ENCODE measurements around the gene UBR4. TPM values are rescaled to one million over a fixed set of nuclear protein-coding genes. Genes with fewer than 3 reads are reported as not detected.

The UBR4 gene
- total and polyA plus RNA-seq, 10 of the 15 experiments (the other 5 are each of a cell fraction or from before 2014, with no cell fraction given), result 34.2 to 124 (median 56.2) TPM

- TF ChIP-seq SUZ12 (IDR thresholded peaks at IDR 0.05; ENCODE audit: unreplicated experiment) (no peak), BACH1 (IDR thresholded peaks at IDR 0.05; ENCODE audit: borderline replicate concordance) (no peak), CREM (IDR thresholded peaks at IDR 0.05; ENCODE audit: low read depth) (no peak), KDM1A (IDR thresholded peaks at IDR 0.05; ENCODE audit: borderline replicate concordance) (no peak), E2F4 (IDR thresholded peaks at IDR 0.05; ENCODE audit: low read depth, low read length) (no peak)
Observed at GRCh38 chr1:19083081-19083480, 127.0 kb downstream of the UBR4 start (continued).

DNA sequence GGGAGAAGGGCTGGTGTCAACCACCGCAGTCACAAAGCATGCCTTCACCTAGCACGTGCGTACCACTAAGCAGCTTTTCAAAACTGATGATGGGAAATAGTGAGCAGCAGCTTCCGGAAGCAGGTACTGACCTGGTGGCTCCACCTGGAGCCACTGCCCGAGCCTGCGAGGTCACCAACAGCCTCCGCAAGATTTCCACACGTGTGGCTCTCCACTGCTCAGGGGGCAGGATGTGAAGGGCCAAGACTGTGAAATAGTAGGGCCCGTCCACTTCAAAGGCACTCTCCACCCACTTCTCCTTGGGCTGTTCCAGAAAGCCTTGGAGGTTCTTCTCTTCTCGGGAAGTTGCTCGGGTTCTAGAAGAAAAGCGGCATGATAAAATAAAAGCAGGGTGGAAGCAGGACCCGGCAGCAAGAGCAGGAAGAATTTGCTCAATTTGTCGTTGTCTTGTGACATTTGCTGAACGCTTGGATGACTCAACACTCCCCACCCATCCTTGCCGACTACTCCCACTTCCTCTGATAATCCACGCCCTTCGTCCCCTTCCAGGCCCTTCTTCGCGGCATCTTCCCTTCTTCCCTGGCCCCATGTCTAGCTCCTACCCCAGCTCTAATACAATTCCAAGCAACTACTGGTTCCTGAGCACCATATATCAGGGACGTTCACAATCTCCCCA is 128.7 kb downstream of the UBR4 start:
- no TSS peak for BruUV-seq (replicated peaks)
- no peak for DNase-seq (ENCODE audit: low read depth, low spot score)
- WGBS (ENCODE audit: insufficient coverage, insufficient replicate concordance, low lambda C conversion rate, missing lambda C conversion rate), result 94% methylated on average over 21 of the region's 21 CpGs
- Histone ChIP-seq H3K27ac (ENCODE audit: control insufficient read depth, insufficient read depth) (no peak overlapping the region), H3K4me2 (ENCODE audit: control insufficient read depth, insufficient read depth) (no peak overlapping the region), H4K20me1 (ENCODE audit: control insufficient read depth, insufficient read depth) (no peaks in the 10 kb centered on the region; the same call in none of the 2 replicates), H3K79me2 (ENCODE audit: control insufficient read depth, insufficient read depth, low read length) (no peaks in the 10 kb centered on the region), H3K4me1 (ENCODE audit: control insufficient read depth, insufficient read depth, low read length) (no peaks in the 10 kb centered on the region), H2AFZ (ENCODE audit: control insufficient read depth, low read depth, low read length) (no peak overlapping the region), H3K4me3 (no peak overlapping the region), H3K27me3 (replicated peaks in 1 of 2; ENCODE audit: control insufficient read depth in 2 of 2, insufficient read depth in 2 of 2, low read length in 1 of 2) (no peaks in the 10 kb centered on the region), H3K36me3 (ENCODE audit: control insufficient read depth in 2 of 2, insufficient read depth in 2 of 2, low read length in 1 of 2) (peaks cover 43 to 56% of the 10 kb centered on the region in 2 experiments), H3K9me3 (replicated peaks; ENCODE audit: control insufficient read depth, insufficient read depth, low read length) (no peaks in the 10 kb centered on the region), H3K9ac (ENCODE audit: control insufficient read depth, insufficient read depth, low read length) (no peak overlapping the region)
- RAD21 ChIA-PET (ENCODE audit: unreplicated experiment), result no interaction called here
- no peak for FAIRE-seq
- SMC1A ChIA-PET (ENCODE audit: uncharacterized antibody, unreplicated experiment), result interaction anchor here (1.5 kb wide), 1 partner anchor 160 kb away, joined by 3 read pairs; no protein-coding TSS in a partner anchor
- CTCF ChIA-PET, result no interaction called here
- intact Hi-C loops (cut with micrococcal nuclease; ENCODE audit: unreplicated experiment), result no loop called here
- in situ Hi-C loops (cut with MboI), result no loop called here
- no peak for ATAC-seq
- TF ChIP-seq IRF4 (IDR thresholded peaks at IDR 0.05; ENCODE audit: low read depth, low read length) (no peak), RB1 (IDR thresholded peaks at IDR 0.05; ENCODE audit: borderline replicate concordance) (no peak), ATF3 (IDR thresholded peaks at IDR 0.05; ENCODE audit: borderline replicate concordance, extremely low read depth, low read depth, low read length) (no peak), ATF7 (IDR thresholded peaks at IDR 0.05; ENCODE audit: low read depth) (no peak), SKIL (IDR thresholded peaks at IDR 0.05; ENCODE audit: low read depth, poor library complexity, severe bottlenecking) (no peak), TARDBP (IDR thresholded peaks at IDR 0.05; ENCODE audit: borderline replicate concordance) (no peak), JUND (IDR thresholded peaks at IDR 0.05; ENCODE audit: low read depth, low read length) (no peak), MYC (IDR thresholded peaks at IDR 0.05; ENCODE audit: insufficient read depth, insufficient read length, insufficient replicate concordance, low read length, severe bottlenecking) (no peak), SUPT20H (IDR thresholded peaks at IDR 0.05; ENCODE audit: borderline replicate concordance, control insufficient read depth, low read depth, low read length) (no peak), JUNB (IDR thresholded peaks at IDR 0.05) (no peak), BRCA1 (IDR thresholded peaks at IDR 0.05; ENCODE audit: low read depth, low read length) (no peak), SREBF2 (IDR thresholded peaks at IDR 0.05; ENCODE audit: low read length) (no peak), STAT3 (IDR thresholded peaks at IDR 0.05; ENCODE audit: low read depth, low read length) (no peak)
- TF ChIP-seq, protein P1, sequence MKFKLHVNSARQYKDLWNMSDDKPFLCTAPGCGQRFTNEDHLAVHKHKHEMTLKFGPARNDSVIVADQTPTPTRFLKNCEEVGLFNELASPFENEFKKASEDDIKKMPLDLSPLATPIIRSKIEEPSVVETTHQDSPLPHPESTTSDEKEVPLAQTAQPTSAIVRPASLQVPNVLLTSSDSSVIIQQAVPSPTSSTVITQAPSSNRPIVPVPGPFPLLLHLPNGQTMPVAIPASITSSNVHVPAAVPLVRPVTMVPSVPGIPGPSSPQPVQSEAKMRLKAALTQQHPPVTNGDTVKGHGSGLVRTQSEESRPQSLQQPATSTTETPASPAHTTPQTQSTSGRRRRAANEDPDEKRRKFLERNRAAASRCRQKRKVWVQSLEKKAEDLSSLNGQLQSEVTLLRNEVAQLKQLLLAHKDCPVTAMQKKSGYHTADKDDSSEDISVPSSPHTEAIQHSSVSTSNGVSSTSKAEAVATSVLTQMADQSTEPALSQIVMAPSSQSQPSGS (IDR thresholded peaks at IDR 0.05; ENCODE audit: low read length), result no peak
- POLR2A ChIA-PET, result no interaction called here

All from GM12878 (cell line).